ENCODE measurements around the gene DRAXIN.

DNA sequence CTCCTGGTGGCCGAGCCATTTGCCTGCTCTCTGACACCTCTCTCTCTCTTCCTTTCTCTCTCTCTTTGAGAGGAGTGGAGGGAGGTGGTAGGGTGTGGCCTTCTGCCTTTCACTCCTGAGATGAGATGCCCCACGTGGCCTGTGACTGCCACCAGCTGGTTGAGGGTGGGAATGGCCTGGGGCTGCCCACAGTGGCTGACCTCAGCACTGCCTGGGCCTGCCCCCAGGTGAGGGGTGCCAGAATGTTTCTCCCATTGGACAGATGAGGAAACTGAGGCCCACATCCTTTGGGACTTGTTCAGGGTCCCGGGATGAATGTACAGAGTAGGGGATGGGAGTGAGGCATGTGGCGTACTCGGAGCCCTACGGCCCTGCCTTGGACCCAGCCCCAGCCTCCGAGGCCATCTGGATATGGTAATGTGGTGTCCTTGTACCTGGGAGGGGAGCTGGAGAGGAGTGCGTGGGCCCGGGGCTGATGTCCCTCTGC is 57.7 kb downstream of the DRAXIN start:
- TF ChIP-seq, protein P1, sequence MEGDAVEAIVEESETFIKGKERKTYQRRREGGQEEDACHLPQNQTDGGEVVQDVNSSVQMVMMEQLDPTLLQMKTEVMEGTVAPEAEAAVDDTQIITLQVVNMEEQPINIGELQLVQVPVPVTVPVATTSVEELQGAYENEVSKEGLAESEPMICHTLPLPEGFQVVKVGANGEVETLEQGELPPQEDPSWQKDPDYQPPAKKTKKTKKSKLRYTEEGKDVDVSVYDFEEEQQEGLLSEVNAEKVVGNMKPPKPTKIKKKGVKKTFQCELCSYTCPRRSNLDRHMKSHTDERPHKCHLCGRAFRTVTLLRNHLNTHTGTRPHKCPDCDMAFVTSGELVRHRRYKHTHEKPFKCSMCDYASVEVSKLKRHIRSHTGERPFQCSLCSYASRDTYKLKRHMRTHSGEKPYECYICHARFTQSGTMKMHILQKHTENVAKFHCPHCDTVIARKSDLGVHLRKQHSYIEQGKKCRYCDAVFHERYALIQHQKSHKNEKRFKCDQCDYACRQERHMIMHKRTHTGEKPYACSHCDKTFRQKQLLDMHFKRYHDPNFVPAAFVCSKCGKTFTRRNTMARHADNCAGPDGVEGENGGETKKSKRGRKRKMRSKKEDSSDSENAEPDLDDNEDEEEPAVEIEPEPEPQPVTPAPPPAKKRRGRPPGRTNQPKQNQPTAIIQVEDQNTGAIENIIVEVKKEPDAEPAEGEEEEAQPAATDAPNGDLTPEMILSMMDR (IDR thresholded peaks at IDR 0.05), result peak; percentile 46 to 50
- TF ChIP-seq POLR2A (IDR thresholded peaks at IDR 0.05), result no peak

All from suprapubic skin (tissue), 3 donors.